ENCODE results near the gene RPTOR.
"Not testable (repeated sequence)": the region's sequence is repeated elsewhere in the genome, so short reads cannot be mapped to it uniquely, and the experiment has no call there.

The RPTOR gene

DNA sequence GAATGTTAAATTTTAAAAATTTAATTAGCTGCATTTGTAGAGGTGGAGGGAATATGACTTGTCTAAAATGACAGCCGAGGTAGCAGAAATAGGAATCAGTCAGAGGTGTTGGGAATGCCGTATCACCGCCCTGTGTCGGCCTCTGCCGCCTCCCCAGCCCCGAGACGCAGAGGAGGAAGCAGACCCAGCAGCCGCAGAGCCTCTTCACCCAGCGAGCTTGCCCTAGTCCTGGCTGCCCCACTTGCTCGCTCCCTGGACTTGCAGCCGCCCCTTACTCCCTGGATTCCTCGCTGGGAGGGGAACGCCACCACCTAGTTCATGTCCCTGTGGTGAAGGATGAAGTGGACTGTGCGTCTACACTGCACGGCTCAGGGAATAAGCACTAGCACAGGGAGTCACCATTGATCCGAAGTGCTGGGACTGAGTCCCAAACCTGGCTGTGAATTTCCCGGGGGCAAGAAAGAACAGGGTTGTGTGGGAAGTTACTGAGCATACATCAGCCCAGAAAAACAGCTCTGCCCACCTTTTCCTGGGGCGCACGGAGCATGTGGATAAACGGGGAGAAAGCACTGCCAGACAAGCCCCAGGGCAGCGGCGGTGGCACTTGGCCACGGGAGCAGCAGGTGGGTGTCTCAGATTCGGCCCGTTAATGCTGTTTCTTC, 76.8 kb downstream of the RPTOR start:
- DNase-seq = no peak

- peak; percentile 40 for DNase-seq
Observed at GRCh38 chr17:80621997-80622357, 77.3 kb downstream of the RPTOR start.

- DNase-seq = no peak
Observed at GRCh38 chr17:80624864-80625263, 80.2 kb downstream of the RPTOR start.

DNA sequence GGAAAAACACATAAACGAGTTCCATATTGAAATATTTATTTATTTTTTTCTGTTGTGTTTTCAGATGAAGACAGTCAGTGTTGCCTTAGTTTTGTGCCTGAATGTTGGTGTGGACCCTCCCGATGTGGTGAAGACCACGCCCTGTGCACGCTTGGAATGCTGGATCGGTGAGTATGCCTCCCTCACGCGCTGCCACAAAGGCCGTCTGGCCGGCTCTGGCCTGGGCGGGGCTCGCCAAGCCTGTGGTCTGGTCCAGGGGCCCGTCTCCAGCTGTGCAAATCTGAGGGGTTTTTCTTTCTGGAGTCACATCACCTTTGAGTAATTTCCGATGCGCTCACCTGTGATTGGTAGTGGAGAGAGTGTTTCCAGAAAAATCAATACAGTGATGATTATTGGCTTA, 81.0 kb downstream of the RPTOR start:
- no peak for DNase-seq

GRCh38 chr17:80628881-80629280, 84.2 kb downstream of the RPTOR start:
- DNase-seq = not testable (repeated sequence)

GRCh38 chr17:80629298-80630028, 84.8 kb downstream of the RPTOR start:
- no peak for DNase-seq

GRCh38 chr17:80630560-80631120, 86.0 kb downstream of the RPTOR start:
- DNase-seq = no peak

DNA sequence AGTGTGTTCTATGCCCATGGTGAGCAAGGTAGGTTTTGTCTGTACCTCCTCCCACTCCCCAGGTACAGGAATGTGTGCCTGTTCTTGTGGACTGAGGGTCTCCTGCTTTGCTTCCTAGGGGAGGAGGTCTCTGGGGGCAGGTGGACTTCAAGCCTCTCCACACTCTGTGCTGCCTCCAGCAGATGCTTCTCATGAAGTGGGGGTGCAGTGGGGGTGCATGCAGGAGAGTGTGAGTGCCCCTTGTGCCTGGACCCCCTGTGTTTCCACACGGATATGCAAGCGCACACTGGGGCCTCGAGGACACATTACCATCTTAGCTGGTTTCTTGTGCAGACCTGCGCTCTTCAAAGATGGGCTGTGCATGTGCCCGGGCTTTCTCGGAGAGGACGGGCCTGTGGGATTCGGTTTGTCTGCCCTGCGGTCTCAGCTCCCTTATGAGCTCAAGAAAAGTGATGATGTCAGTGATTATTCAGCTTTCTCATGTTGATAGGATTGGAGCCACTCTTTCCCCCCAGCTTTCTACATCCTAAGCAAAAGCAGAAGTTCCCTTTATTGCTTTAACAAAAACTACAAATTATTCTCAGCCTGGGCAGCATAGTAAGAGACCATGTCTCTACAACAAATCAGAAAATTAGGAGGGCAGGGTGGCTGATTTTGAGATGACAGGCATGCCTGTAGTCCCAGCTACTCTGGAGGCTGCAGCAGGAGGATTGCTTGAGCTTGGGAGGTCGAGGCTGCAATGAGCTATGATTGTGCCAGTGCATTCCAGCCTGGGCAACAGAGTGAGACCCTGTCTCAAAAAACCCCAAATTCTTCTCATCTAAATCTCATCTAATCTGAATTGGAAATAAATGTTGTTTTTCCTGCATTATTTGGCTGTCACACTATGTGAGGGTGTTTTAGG, 86.8 kb downstream of the RPTOR start:
- no peak for DNase-seq

DNA sequence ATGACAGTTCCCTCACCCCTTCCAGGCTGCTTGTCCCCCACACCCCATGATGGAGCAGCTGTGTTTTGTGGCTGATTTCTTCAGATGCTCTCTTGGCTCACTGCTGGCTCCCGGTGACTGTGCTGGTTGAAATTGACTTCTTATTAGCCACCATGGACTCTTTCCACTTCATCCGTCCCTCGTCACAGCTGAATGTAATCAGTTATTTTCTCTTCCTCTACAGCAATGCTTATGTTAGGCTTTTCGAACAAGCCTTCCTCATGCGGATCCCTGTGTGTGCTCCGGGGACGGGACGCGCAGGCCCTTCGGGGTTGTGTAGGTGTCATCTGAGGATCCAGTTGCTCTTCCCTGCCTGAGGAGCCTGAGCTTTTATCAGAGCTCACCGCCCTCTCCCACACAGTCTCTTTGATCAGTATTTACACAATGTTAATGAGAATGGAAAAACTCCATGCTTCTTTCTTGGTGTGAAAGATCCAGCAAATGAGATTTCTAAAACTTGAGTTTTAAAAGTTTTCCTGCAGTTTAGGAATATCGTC, 87.5 kb downstream of the RPTOR start:
- no peak for DNase-seq

- no peak for DNase-seq
Observed at GRCh38 chr17:80633207-80633606, 88.6 kb downstream of the RPTOR start.

GRCh38 chr17:80633994-80634566, 89.4 kb downstream of the RPTOR start:
- DNase-seq = no peak

DNA sequence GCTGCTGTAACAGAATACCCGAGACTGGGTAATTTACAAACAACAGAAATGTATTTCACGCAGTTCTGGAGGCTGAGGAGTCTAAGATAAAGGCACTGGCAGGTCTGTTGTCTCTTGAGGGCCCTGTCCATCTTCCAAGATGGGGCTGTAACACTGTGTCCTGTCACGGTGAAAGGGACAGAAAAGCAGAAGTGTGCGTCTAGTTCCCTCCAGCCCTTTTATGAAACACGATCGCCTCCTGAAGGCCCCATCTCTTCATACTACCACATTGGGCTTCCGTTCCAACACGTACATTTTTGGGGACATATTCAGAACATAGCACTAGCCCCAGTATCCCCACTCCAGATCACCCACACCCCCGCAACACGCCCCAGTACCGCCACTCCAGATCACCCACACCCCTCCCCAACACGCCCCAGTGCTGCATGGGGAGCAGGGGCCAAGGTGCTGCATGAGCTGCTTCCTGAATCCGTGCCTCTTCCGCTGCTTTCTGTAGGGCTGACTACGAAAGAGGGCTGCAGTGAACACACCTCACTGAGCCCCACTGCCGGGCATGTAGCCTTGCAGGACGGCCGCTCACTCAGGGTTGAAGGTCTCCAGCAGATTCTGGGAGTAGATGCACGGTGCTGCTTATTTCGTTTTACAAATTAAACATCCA, 91.9 kb downstream of the RPTOR start:
- DNase-seq = no peak

DNA sequence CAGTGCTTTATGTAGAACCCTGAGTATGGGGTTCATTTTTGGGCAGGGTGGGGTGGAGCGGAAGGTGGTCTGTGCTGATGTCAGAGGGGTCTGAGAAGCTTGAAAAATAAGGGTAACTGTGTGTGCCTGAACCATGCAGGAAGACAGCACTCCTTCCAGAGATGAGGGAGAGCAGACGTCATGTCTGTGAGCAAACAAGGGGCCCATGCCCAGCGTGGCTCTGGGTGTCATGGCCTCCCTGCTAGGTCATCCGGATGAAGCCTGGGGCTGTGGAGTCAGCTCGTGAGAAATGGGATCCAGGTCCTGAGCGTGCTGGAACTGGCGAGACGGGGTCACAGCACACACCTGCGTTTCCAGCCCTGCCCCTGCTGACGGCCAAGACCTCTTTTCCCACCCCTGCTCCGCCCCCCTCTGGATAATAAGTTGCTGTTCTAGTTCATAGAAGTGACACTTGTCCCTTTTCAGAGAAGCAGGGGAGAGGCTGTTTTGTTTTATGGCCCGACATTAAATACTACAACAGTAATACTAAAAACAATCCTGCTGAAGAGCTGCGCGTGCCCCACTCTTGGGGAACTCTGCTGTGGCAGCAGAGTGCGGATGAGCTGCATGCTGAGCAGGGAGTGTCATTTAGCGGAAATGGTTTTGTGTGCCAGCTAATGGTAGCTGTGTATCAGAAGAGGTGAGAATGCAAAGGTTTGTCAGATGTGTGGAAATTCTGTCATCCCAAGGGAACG, 92.6 kb downstream of the RPTOR start:
- peak; percentile 9 for DNase-seq

GRCh38 chr17:80639658-80640057, 95.0 kb downstream of the RPTOR start:
- DNase-seq = peak; percentile 8

- no peak for DNase-seq
Observed at GRCh38 chr17:80640366-80641084, 95.9 kb downstream of the RPTOR start.

DNA sequence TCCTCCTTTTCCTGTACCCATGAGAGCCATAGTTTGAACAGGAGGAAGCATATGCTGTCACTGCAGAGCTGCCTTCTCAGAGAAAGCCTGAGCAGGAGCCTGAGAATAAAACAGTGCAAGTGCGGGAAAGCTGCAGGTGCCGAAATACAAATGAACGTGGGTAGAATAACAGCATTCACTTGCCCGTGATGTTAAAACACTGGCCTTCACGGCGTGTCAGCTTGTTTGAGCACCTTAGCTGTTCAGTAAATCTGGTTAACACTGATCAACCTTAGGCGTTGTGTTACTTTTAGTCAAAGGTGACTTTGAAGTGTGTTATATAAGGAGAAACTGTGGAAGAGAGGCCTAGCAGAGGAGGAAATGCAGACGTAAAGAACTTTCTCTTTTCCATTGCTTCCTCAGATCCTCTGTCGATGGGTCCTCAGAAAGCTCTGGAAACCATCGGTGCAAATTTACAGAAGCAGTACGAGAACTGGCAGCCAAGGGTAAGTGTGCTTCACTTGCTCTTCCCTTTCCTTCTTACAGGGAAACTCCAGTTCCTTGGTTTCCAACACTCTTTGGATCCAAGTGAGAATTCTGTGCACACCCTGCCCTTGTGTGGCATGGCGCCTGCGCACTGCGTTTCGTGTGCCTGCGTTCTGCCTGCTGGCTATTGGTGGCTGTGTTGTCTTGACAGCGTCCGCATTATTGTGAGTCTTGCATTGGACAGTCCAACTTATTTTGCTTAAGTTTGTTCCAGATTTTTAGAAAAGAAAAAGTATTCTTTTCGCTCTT, 98.9 kb downstream of the RPTOR start:
- DNase-seq = no peak

DNA sequence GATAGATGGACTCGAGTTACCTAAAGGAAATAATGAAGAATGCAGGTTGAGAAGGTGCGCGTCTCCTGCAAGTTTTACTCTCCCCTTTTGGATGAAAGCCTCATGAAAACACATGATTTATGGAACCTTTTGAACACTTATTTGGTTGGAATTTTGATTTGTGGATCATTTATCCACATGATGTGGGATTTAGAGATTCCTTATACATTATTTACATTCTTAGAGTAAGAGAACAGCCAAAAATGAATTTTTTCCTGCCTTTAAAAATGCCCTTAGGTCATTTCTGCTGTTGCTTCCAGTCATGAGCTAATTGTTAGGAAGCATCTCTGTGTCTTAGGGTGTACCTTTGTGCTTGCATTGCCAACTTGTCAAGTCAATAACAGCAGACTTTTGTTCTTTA, 99.9 kb downstream of the RPTOR start:
- no peak for DNase-seq

GRCh38 chr17:80645706-80646325, 101.2 kb downstream of the RPTOR start:
- no peak for DNase-seq

DNA sequence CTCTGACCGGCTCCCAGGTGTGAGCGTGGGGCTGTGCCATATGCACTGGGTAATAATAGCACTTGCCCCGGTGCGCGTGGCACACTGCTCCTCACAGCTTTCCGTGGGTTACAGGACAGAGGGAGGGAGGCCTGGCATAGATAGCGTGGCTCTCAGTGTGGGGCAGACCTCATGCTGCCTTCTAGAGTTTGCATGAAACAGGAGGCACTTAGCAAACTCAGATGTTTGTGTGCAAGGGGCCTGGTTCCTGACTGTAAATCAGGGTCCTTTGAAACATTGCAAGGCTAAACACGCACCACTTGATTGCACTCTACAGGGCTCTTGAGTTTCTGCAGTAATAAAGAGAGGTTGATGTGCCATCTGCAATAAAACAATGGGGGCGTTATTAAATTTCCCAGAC, 101.7 kb downstream of the RPTOR start:
- DNase-seq = peak; percentile 53
